Fibroblast of the aortic adventitia (primary cell): Measurements from ENCODE around the gene ENC1. TPM values are rescaled to one million over a fixed set of nuclear protein-coding genes. Genes with fewer than 3 reads are reported as not detected.
A peak's percentile ranks its signal among the peaks of the same experiment; 100 is the strongest.

Experiments
- DNase-seq: peaks from one replicate; pipeline ENCODE4 v3.0.0-alpha.2; 2010; ENCODE audit warnings: low read depth
- H3K4me3 ChIP-seq: 2 replicates; pipeline ENCODE4 v1.5.1; 2011; ENCODE audit warnings: low read depth, mild to moderate bottlenecking, control low read depth, low read length, moderate library complexity
- CTCF ChIP-seq: IDR thresholded peaks from 2 replicates; pipeline ENCODE4 v1.5.1; 2011; ENCODE audit warnings: mild to moderate bottlenecking, low read length, control low read depth, inconsistent platforms; ENCODE audit not compliant: insufficient read depth
- total RNA-seq: library from RNA; depleted of rRNA; stranded (reverse); fragments of >200 nt; gene quantifications from 2 replicates; pipeline ENCODE4 v1.2.3, GENCODE V29; 2012; ENCODE audit warnings: low replicate concordance

Gene ENC1
- total RNA-seq, 1 donor: 21.0 TPM

- H3K4me3 ChIP-seq: no peak overlapping the region
These were observed 45.2 kb downstream of the ENC1 start for GRCh38 chr5:74595143-74595925.

GRCh38 chr5:74594137-74595040 lies 46.1 kb downstream of the ENC1 start:
- no peak overlapping the region for H3K4me3 ChIP-seq
- TF ChIP-seq CTCF: no peak
- peak; percentile 18 for DNase-seq

More at GRCh38 chr5:74595143-74595925, 45.2 kb downstream of the ENC1 start:
- TF ChIP-seq CTCF: no peak
- peak; percentile 80 for DNase-seq

GRCh38 chr5:74589204-74590056 lies 51.1 kb downstream of the ENC1 start:
- DNase-seq: no peak
- no peak overlapping the region for H3K4me3 ChIP-seq
- TF ChIP-seq CTCF: no peak

- no peak for DNase-seq
- H3K4me3 ChIP-seq: no peak overlapping the region
- TF ChIP-seq CTCF: no peak
These were observed 52.1 kb downstream of the ENC1 start for GRCh38 chr5:74588415-74588814.

GRCh38 chr5:74587890-74588289 lies 52.6 kb downstream of the ENC1 start:
- DNase-seq: no peak
- no peak for TF ChIP-seq CTCF

GRCh38 chr5:74587300-74587699 lies 53.2 kb downstream of the ENC1 start:
- no peak overlapping the region for H3K4me3 ChIP-seq
- no peak for TF ChIP-seq CTCF
- no peak for DNase-seq

More at GRCh38 chr5:74587890-74588289, 52.6 kb downstream of the ENC1 start:
- no peak overlapping the region for H3K4me3 ChIP-seq
